ENCODE measurements around the gene ATOSB.
"Not testable (repeated sequence)": the region's sequence is repeated elsewhere in the genome, so short reads cannot be mapped to it uniquely, and the experiment has no call there.

Gene ATOSB

DNA sequence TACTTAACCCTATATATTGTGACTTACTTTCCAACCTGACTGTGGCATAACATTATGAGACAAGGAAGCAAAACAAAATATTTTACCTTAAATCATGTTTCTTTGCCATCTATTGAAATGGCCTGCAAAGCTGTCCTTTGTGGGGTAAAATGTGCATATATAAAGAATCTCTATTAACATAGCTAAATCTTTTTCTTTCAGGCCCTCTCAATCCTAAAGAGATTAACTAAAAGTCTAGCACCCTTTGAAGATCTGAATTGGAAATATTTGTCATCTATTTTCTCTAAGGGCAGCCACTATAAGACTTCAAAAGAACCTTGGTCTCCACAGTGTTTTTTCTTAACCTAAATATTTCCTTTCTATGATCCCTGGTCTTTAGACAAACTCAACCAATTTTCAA is 41.1 kb upstream of the ATOSB start:
- TF ChIP-seq, protein P1, sequence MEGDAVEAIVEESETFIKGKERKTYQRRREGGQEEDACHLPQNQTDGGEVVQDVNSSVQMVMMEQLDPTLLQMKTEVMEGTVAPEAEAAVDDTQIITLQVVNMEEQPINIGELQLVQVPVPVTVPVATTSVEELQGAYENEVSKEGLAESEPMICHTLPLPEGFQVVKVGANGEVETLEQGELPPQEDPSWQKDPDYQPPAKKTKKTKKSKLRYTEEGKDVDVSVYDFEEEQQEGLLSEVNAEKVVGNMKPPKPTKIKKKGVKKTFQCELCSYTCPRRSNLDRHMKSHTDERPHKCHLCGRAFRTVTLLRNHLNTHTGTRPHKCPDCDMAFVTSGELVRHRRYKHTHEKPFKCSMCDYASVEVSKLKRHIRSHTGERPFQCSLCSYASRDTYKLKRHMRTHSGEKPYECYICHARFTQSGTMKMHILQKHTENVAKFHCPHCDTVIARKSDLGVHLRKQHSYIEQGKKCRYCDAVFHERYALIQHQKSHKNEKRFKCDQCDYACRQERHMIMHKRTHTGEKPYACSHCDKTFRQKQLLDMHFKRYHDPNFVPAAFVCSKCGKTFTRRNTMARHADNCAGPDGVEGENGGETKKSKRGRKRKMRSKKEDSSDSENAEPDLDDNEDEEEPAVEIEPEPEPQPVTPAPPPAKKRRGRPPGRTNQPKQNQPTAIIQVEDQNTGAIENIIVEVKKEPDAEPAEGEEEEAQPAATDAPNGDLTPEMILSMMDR (conservative IDR thresholded peaks at IDR 0.05), result no peak

DNA sequence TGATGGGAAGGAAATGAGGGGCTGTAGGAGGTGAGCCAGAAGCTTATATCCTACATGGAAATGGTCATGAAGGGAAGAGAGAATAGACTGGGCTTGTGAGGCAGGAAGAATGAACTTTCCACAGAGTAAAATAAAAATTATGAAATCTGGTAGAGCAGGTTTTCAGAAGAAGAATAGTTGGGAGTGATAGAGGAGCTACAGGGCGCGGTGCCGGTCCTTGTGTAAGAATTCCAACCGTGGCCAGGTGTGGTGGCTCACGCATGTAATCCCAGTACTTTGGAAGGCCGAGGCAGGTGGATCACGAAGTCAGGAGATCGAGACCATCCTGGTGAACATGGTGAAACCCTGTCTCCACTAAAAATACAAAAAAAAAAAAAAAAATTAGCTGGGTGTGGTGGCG is 37.3 kb upstream of the ATOSB start:
- TF ChIP-seq, protein P1 (conservative IDR thresholded peaks at IDR 0.05), result no peak
- H3K27ac ChIP-seq, result no peak overlapping the region

More for the DNA sequence above, 41.1 kb upstream of the ATOSB start:
- H3K27ac ChIP-seq, result no peak overlapping the region

DNA sequence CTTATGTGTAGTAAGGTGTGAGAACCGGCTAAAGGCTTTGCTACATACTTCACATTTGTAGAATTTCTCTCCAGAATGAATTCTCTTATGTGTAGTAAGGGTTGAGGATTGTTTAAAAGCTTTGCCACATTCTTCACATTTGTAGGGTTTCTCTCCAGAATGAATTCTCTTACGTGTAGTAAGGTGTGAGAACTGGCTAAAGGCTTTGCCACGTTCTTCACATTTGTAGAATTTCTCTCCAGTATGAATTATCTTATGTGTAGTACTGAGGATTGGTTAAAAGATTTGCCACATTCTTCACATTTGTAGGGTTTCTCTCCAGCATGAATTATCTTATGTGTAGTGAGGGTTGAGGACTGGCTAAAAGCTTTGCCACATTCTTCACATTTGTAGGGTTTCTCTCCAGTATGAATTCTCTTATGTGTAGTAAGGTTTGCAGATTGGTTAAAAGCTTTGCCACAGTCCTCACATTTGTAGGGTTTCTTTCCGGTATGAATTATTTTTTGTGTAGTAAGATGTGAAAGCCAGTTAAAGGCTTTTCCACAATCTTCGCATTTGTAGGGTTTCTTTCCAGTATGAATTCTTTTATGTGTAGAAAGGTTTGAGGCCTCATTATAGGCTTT is 32.4 kb upstream of the ATOSB start:
- H3K27ac ChIP-seq, result not testable (repeated sequence)

- no peak overlapping the region for H3K27ac ChIP-seq
- TF ChIP-seq, protein P1 (conservative IDR thresholded peaks at IDR 0.05), result no peak
Measured at GRCh38 chr9:35142037-35142436, 26.4 kb upstream of the ATOSB start.

- TF ChIP-seq, protein P1 (conservative IDR thresholded peaks at IDR 0.05), result no peak
- no peak overlapping the region for H3K27ac ChIP-seq
Measured at GRCh38 chr9:35140093-35140492, 24.4 kb upstream of the ATOSB start.

GRCh38 chr9:35136866-35137265 is 21.2 kb upstream of the ATOSB start:
- TF ChIP-seq, protein P1 (conservative IDR thresholded peaks at IDR 0.05), result no peak

DNA sequence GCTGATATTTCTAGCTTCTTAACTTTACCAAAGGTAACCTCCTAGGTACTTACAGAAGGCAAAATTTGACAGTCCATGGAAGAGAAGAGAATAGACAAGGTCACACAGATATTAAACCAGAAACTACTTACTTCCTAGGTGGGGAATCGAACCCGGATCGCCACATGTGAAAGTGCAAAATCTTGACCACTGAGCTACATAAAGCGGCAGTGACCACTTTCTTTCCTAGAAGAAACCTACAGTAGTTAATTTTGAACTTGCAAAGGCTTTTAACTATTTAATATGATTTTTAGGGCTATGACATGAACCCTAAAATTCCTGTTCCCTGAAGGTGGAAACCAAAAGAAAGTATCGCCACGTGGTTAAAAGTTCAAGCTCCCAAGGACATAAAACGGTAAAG is 20.3 kb upstream of the ATOSB start:
- H3K27ac ChIP-seq, result no peak overlapping the region
- TF ChIP-seq, protein P1 (conservative IDR thresholded peaks at IDR 0.05), result no peak

More at GRCh38 chr9:35136866-35137265, 21.2 kb upstream of the ATOSB start:
- H3K27ac ChIP-seq, result no peak overlapping the region

DNA sequence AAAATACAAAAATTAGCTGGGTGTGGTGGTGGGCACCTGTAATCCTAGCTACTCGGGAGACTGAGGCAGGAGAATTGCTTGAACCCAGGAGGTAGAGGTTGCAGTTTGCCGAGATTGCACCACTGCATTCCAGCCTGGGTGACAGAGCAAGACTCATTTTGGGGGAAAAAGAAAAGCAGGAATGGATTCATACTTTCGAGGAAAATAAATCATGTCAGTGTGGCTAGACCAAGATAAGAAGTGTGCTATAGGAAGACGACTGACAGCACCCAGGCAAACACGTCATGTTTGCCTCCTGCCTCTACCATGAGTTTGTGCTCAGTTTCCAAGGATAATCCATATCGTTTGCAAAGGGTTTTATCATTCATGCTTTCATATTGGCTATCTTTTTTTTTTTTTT is 19.3 kb upstream of the ATOSB start:
- TF ChIP-seq, protein P1 (conservative IDR thresholded peaks at IDR 0.05), result no peak

More for the DNA sequence above, 19.3 kb upstream of the ATOSB start:
- H3K27ac ChIP-seq, result no peak overlapping the region
